ENCODE results near the gene ASGR1. TPM values are rescaled to one million over a fixed set of nuclear protein-coding genes. Genes with fewer than 3 reads are reported as not detected.
"Not testable (repeated sequence)": the region's sequence is repeated elsewhere in the genome, so short reads cannot be mapped to it uniquely, and the experiment has no call there.

The ASGR1 gene
- total RNA-seq, 1 donor from 2014 or later = 2.5 TPM

GRCh38 chr17:7191571-7192270, 12.6 kb upstream of the ASGR1 start:
- intact Hi-C loops (cut with micrococcal nuclease) = no loop called here

- intact Hi-C loops (cut with micrococcal nuclease) = no loop called here
Observed at GRCh38 chr17:7191069-7191468, 11.9 kb upstream of the ASGR1 start.

GRCh38 chr17:7190276-7190917, 11.2 kb upstream of the ASGR1 start:
- intact Hi-C loops (cut with micrococcal nuclease) = no loop called here

- intact Hi-C loops (cut with micrococcal nuclease) = no loop called here
Observed at GRCh38 chr17:7186241-7186640, 7.1 kb upstream of the ASGR1 start.

GRCh38 chr17:7184647-7185046, 5.5 kb upstream of the ASGR1 start:
- intact Hi-C loops (cut with micrococcal nuclease) = no loop called here

- intact Hi-C loops (cut with micrococcal nuclease) = no loop called here
Observed at GRCh38 chr17:7184091-7184488, 4.9 kb upstream of the ASGR1 start.

- intact Hi-C loops (cut with micrococcal nuclease) = no loop called here
Observed at GRCh38 chr17:7183433-7184090, 4.4 kb upstream of the ASGR1 start.

GRCh38 chr17:7182101-7182500, 2.9 kb upstream of the ASGR1 start:
- intact Hi-C loops (cut with micrococcal nuclease) = not testable (repeated sequence)

GRCh38 chr17:7178973-7179316, 225 bp downstream of the ASGR1 start:
- intact Hi-C loops (cut with micrococcal nuclease) = no loop called here

- intact Hi-C loops (cut with micrococcal nuclease) = loop anchor here (1.0 to 2.0 kb wide), 4 partner anchors 41 to 267 kb away; no protein-coding TSS in a partner anchor
Observed at GRCh38 chr17:7177954-7178477, 1.2 kb downstream of the ASGR1 start.

- intact Hi-C loops (cut with micrococcal nuclease) = loop anchor here (1.0 to 2.0 kb wide), 4 partner anchors 41 to 266 kb away; no protein-coding TSS in a partner anchor
Observed at GRCh38 chr17:7177191-7177953, 1.8 kb downstream of the ASGR1 start.

- intact Hi-C loops (cut with micrococcal nuclease) = loop anchor here (1.0 to 2.0 kb wide), 4 partner anchors 40 to 266 kb away; no protein-coding TSS in a partner anchor
Observed at GRCh38 chr17:7176841-7177190, 2.4 kb downstream of the ASGR1 start.

GRCh38 chr17:7176107-7176840, 2.9 kb downstream of the ASGR1 start:
- intact Hi-C loops (cut with micrococcal nuclease) = loop anchor here (2.0 kb wide), 1 partner anchor 39 kb away; no protein-coding TSS in a partner anchor

GRCh38 chr17:7175330-7175733, 3.8 kb downstream of the ASGR1 start:
- intact Hi-C loops (cut with micrococcal nuclease) = no loop called here

- intact Hi-C loops (cut with micrococcal nuclease) = no loop called here
Observed at GRCh38 chr17:7174603-7175326, 4.4 kb downstream of the ASGR1 start.

- intact Hi-C loops (cut with micrococcal nuclease) = no loop called here
Observed at GRCh38 chr17:7173687-7174602, 5.2 kb downstream of the ASGR1 start.

GRCh38 chr17:7172522-7173191, 6.5 kb downstream of the ASGR1 start:
- intact Hi-C loops (cut with micrococcal nuclease) = not testable (repeated sequence)

GRCh38 chr17:7169565-7169908, 9.6 kb downstream of the ASGR1 start:
- intact Hi-C loops (cut with micrococcal nuclease) = not testable (repeated sequence)

Measured in T-helper 1 cell treated with Interleukin-12 subunit alpha and Interleukin-12 subunit beta and Interleukin-4 antibody, amounts not matched to agents 30 ng/mL and 1 ng/mL, for 36 hours (primary cell).